Stimulated activated CD4-positive, alpha-beta T cell treated with anti-CD3 and anti-CD28 coated beads, Interleukin-15, amount 100 ng/mL, for 24 hours (primary cell): ENCODE measurements around the gene GABRG2.

Experiments used
- DNase-seq: peaks from one replicate; pipeline ENCODE4 v3.0.0-alpha.2; 2020

GABRG2 gene

DNA sequence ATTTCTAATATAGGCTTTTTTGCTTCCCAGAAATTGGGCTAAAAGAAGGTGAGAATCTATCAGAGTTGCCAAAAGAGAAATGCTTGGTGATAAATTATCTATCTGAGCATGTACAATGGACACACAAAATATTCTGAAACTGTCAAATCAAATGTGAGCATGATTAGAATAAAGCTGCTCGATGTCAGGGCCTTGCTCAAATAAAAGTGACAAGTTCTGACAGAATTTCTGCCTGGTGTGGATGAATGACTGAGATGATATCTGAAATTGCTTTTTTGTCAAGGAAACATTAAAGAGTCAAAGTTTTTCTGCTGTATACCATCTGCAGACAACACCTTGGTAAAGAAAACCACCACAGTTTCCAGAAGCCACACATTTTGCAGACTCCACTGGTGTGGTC is 128.8 kb downstream of the GABRG2 start:
- DNase-seq = no peak

DNA sequence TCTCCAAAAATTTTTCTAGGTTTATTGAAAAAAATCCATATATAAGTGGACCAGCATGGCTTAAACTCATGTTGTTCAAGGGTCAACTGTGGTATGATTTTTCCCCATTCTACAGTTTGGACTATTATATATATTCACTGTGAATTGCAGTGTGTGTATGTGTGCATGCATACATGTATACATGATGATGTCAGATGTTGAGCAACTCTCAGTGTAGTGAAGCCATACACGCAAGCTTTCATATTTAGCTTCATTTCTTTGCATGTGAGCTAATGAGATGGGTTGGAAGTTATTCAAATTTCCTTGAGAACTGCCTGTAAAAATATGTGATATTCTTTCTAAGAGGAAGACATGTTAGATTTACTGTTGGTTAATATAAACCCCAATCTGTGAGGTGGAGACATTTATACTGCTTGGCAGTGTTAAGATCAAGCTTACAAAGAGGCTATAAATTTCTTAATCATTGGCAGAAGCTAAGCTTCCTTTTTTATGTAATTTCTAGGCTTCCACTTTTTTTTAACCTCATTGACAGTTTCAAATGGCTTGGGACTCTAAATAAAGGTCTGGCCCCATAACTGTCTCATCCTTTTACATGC is 134.8 kb downstream of the GABRG2 start:
- DNase-seq = no peak
